ENCODE results near the gene COX4I1. TPM values are rescaled to one million over a fixed set of nuclear protein-coding genes. Genes with fewer than 3 reads are reported as not detected.

Gene COX4I1
- total RNA-seq, 4 donors from 2014 or later = 635 to 1,115 (median 865) TPM

DNA sequence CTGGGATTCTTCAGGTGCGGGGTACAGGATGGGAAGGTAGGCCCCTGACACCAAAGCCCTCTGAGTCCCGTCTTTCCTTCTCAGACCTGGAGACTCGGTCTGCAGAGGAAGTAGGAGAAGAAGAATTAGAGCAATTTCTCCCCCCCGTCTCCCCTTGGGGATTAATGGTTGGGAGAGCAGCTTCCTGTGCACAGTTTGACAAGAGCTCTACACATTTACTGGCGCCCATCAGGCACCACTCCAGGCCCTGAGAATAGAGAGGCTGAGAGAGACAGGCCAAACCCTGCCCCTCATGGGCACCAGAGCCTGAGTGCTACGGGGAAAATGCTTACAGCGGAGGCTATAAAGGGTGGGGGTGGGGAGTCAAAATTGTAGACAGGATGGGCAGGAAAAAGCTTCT lies 45.1 kb upstream of the COX4I1 start:
- Histone ChIP-seq H3K4me3 (no peak overlapping the region), H3K4me1 (peaks cover 21 to 47% (median 26%) of the 10 kb centered on the region in 4 donors), H3K27ac (peak overlapping the region in 2 of 4 donors; percentile 28 to 71), H3K36me3 (no peaks in the 10 kb centered on the region), H3K9me3 (no peaks in the 10 kb centered on the region), H3K27me3 (peaks cover 54% of the 10 kb centered on the region)
- TF ChIP-seq EP300 (IDR thresholded peaks at IDR 0.05; ENCODE audit: low read depth) (no peak), POLR2AphosphoS5 (IDR thresholded peaks at IDR 0.05) (no peak), POLR2A (IDR thresholded peaks at IDR 0.05) (no peak)
- TF ChIP-seq, protein P1, sequence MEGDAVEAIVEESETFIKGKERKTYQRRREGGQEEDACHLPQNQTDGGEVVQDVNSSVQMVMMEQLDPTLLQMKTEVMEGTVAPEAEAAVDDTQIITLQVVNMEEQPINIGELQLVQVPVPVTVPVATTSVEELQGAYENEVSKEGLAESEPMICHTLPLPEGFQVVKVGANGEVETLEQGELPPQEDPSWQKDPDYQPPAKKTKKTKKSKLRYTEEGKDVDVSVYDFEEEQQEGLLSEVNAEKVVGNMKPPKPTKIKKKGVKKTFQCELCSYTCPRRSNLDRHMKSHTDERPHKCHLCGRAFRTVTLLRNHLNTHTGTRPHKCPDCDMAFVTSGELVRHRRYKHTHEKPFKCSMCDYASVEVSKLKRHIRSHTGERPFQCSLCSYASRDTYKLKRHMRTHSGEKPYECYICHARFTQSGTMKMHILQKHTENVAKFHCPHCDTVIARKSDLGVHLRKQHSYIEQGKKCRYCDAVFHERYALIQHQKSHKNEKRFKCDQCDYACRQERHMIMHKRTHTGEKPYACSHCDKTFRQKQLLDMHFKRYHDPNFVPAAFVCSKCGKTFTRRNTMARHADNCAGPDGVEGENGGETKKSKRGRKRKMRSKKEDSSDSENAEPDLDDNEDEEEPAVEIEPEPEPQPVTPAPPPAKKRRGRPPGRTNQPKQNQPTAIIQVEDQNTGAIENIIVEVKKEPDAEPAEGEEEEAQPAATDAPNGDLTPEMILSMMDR (IDR thresholded peaks at IDR 0.05) = no peak
- DNase-seq = no peak
- intact Hi-C loops (cut with DNase I; ENCODE audit: low total_unique reads) (no loop called here), in situ Hi-C loops (cut with MboI; ENCODE audit: low pct_ligation_motif_present in 1 of 4, low pct_unique_long_range_greater_than_20kb in 1 of 4, low sequenced_read_pairs in 3 of 4) (no loop called here)
- WGBS, 2 donors (ENCODE audit: low coverage in 1 of 2) = 28 to 36% methylated on average over 4 to 7 of the region's 7 CpGs

DNA sequence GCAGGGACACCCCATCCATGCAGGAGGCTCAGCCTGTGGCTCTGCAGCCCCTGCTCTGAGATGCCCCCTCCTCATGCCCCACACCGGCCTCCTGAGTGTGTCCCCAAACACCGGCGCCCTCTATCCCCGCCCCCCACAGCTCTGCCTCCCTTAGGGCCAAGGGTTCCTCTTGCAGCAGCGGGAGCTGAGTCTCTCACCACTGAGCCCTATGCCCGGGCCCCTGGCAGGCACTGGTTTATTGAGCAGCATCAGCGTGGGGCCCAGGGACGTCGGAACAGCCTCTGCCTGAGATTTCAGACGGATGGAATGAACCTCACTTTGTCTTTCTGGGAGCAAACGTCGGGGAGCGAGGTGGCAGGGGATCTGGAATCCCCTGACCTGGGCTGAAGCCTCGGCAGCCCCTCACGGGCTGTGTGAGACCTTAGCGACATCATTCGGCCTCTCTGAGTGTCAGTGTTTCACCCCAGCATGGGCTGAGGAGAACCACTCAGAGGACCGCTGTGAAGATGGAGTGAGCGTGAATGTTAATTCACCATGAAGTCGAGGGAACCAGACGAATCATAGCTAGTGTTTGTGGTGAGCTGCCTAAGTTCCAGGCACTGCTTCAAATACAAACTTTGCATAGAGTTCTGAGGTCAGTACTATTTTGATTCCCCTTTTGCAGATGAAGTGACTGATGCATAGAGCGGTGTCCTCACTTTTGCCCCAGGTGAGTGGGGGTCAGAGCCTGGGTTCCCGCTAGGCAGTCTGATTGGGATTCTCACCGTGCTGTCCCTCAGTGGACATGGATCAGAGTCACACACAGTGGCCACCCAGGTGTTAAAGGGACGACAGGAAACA lies 43.3 kb upstream of the COX4I1 start:
- 74 to 78% methylated on average over 3 to 25 of the region's 25 CpGs for WGBS, 2 donors (ENCODE audit: low coverage in 1 of 2)
- Histone ChIP-seq H3K27me3 (peaks cover 55% of the 10 kb centered on the region), H3K36me3 (no peaks in the 10 kb centered on the region), H3K27ac (peak overlapping the region in 2 of 4 donors; percentile 63 to 71), H3K4me1 (peaks cover 10 to 32% (median 14%) of the 10 kb centered on the region in 4 donors), H3K4me3 (no peak overlapping the region), H3K9me3 (no peaks in the 10 kb centered on the region)
- peak; percentile 23 for TF ChIP-seq POLR2A (IDR thresholded peaks at IDR 0.05)
- TF ChIP-seq EP300 (IDR thresholded peaks at IDR 0.05; ENCODE audit: low read depth) = no peak
- TF ChIP-seq POLR2AphosphoS5 (IDR thresholded peaks at IDR 0.05) = peak in 1 of 3 donors; percentile 57
- in situ Hi-C loops (cut with MboI; ENCODE audit: low pct_ligation_motif_present in 1 of 4, low pct_unique_long_range_greater_than_20kb in 1 of 4, low sequenced_read_pairs in 3 of 4) (no loop called here), intact Hi-C loops (cut with DNase I; ENCODE audit: low total_unique reads) (no loop called here)
- peak; percentile 28 for DNase-seq

DNA sequence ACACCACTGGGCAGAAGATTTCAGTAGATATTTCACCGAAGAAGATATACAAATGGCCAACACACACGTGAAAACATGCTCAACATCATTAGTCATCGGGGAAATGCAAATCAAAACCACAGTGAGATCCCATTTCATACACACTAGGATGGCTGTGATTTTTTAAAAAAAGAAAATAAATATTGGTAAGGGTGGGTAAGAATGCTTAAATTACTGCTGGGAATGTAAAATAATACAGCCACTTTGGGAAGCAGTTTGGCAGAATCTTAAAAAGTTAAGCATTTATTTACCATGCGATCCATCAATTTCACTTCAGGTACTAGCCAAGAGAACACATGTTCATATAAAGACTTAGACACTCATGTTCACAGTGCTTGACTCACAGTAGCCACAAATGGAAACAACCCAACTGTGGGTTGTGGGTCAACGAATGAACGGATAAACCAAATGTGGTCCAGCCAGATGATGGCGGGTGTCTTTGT lies 42.1 kb upstream of the COX4I1 start:
- Histone ChIP-seq H3K9me3 (no peaks in the 10 kb centered on the region), H3K27me3 (peaks cover 47% of the 10 kb centered on the region), H3K4me1 (peaks cover 3 to 22% (median 10%) of the 10 kb centered on the region in 4 donors), H3K36me3 (no peaks in the 10 kb centered on the region), H3K4me3 (no peak overlapping the region), H3K27ac (peak overlapping the region in 2 of 4 donors; percentile 21 to 71)
- DNase-seq = no peak
- in situ Hi-C loops (cut with MboI; ENCODE audit: low pct_ligation_motif_present in 1 of 4, low pct_unique_long_range_greater_than_20kb in 1 of 4, low sequenced_read_pairs in 3 of 4) = no loop called here
- TF ChIP-seq POLR2AphosphoS5 (IDR thresholded peaks at IDR 0.05) (no peak), POLR2A (IDR thresholded peaks at IDR 0.05) (no peak), EP300 (IDR thresholded peaks at IDR 0.05; ENCODE audit: low read depth) (no peak)
- TF ChIP-seq, protein P1 (IDR thresholded peaks at IDR 0.05) = no peak
- WGBS, 2 donors (ENCODE audit: low coverage in 1 of 2) = 63 to 66% methylated on average over 2 to 7 of the region's 7 CpGs
- intact Hi-C loops (cut with DNase I; ENCODE audit: low total_unique reads) = no loop called here

DNA sequence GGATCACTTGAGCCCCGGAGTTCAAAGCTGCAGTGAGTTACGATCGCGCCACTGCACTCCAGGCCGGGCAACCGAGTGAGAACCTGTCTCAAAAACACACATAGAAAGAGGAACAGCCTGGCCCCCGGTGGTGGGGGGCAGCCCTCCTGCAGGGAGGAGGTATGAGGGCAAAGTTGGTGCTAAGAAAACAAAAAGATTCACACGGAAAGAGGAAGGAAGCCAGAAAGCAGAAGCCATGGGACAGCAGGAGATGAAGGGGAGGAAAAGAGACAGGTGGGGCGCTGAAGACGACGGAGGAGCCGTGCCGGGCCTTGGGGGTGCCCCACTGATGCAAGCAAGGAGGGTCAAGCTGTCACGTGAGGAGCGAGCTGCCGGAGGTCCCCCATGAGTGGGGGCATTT lies 40.4 kb upstream of the COX4I1 start:
- 40 to 48% methylated on average over 1 to 16 of the region's 16 CpGs for WGBS, 2 donors (ENCODE audit: low coverage in 1 of 2)
- TF ChIP-seq POLR2AphosphoS5 (IDR thresholded peaks at IDR 0.05) (no peak), EP300 (IDR thresholded peaks at IDR 0.05; ENCODE audit: low read depth) (no peak), POLR2A (IDR thresholded peaks at IDR 0.05) (no peak)
- TF ChIP-seq, protein P1 (IDR thresholded peaks at IDR 0.05) = no peak
- in situ Hi-C loops (cut with MboI; ENCODE audit: low pct_ligation_motif_present in 1 of 4, low pct_unique_long_range_greater_than_20kb in 1 of 4, low sequenced_read_pairs in 3 of 4) = no loop called here
- Histone ChIP-seq H3K4me1 (peaks cover 0 to 4% (median 0%) of the 10 kb centered on the region in 4 donors), H3K9me3 (no peaks in the 10 kb centered on the region), H3K27me3 (peaks cover 34% of the 10 kb centered on the region), H3K4me3 (no peak overlapping the region), H3K36me3 (no peaks in the 10 kb centered on the region), H3K27ac (no peak overlapping the region)
- intact Hi-C loops (cut with DNase I; ENCODE audit: low total_unique reads) = no loop called here
- no peak for DNase-seq
